ENCODE measurements around the gene CAPN11. TPM values are rescaled to one million over a fixed set of nuclear protein-coding genes. Genes with fewer than 3 reads are reported as not detected.

Gene CAPN11
- total and polyA plus RNA-seq, 9 of the 15 experiments (the other 6 are each of a cell fraction or from before 2014, with no cell fraction given) = 0.03 to 0.61 (median 0.17) TPM; not detected in 1

GRCh38 chr6:44129841-44130322 is 28.7 kb upstream of the CAPN11 start (continued):
- TF ChIP-seq, protein P1, sequence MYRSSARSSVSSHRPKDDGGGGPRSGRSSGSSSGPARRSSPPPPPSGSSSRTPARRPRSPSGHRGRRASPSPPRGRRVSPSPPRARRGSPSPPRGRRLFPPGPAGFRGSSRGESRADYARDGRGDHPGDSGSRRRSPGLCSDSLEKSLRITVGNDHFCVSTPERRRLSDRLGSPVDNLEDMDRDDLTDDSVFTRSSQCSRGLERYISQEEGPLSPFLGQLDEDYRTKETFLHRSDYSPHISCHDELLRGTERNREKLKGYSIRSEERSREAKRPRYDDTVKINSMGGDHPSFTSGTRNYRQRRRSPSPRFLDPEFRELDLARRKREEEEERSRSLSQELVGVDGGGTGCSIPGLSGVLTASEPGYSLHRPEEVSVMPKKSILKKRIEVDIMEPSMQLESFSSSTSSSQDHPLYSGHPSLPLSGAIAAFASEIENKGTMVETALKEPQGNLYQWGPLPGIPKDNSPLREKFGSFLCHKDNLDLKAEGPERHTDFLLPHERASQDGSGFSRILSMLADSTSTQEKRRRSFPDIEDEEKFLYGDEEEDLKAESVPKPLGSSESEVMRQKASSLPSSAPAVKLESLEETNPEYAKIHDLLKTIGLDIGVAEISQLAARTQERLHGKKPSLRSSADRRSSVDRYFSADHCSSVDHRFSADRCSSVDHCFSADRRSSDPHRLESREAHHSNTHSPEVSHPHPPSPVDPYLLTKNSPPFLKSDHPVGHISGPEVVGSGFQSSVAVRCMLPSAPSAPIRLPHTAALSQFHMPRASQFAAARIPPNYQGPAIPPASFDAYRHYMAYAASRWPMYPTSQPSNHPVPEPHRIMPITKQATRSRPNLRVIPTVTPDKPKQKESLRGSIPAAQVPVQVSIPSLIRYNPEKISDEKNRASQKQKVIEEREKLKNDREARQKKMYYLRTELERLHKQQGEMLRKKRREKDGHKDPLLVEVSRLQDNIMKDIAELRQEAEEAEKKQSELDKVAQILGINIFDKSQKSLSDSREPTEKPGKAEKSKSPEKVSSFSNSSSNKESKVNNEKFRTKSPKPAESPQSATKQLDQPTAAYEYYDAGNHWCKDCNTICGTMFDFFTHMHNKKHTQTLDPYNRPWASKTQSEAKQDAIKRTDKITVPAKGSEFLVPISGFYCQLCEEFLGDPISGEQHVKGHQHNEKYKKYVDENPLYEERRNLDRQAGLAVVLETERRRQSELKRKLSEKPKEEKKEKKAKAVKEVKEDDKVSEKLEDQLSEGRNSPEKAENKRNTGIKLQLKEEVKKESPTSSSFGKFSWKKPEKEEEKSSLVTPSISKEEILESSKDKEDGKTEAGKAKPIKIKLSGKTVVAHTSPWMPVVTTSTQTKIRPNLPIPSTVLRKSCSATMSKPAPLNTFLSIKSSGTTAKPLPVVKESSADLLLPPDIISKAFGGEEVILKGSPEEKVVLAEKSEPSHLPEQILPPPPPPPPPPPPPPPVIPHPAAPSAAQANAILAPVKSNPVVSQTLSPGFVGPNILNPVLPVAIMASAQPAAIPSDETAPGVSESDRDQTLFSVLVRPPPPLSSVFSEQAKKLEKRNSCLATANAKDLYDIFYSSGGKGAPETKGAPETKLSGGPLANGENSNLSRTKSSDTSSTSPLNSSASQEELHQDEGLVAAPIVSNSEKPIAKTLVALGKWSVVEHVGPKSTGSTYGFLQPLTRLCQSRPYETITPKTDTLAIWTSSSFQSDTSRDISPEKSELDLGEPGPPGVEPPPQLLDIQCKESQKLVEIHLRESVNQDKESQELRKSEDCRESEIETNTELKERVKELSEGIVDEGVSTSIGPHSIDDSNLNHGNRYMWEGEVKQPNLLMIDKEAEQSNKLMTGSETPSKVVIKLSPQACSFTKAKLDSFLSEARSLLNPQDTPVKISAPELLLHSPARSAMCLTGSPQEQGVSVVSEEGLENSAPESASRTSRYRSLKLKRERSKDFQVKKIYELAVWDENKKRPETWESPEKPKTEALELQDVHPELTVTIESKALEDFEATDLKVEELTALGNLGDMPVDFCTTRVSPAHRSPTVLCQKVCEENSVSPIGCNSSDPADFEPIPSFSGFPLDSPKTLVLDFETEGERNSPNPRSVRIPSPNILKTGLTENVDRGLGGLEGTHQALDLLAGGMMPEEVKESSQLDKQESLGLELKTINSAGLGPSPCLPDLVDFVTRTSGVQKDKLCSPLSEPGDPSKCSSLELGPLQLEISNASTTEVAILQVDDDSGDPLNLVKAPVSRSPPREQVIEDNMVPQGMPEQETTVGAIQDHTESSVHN (IDR thresholded peaks at IDR 0.05; ENCODE audit: borderline replicate concordance in 1 of 2, low read depth in 1 of 2) = no peak
- peak; percentile 24; the same call in 1 of the 2 replicates for TF ChIP-seq ZNF263 (CRISPR knock-in tag; IDR thresholded peaks at IDR 0.05; ENCODE audit: borderline replicate concordance)
- TF ChIP-seq, protein P2, sequence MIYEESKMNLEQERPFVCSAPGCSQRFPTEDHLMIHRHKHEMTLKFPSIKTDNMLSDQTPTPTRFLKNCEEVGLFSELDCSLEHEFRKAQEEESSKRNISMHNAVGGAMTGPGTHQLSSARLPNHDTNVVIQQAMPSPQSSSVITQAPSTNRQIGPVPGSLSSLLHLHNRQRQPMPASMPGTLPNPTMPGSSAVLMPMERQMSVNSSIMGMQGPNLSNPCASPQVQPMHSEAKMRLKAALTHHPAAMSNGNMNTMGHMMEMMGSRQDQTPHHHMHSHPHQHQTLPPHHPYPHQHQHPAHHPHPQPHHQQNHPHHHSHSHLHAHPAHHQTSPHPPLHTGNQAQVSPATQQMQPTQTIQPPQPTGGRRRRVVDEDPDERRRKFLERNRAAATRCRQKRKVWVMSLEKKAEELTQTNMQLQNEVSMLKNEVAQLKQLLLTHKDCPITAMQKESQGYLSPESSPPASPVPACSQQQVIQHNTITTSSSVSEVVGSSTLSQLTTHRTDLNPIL (CRISPR knock-in tag; IDR thresholded peaks at IDR 0.05) = no peak
- TF ChIP-seq PTBP1 (IDR thresholded peaks at IDR 0.05; ENCODE audit: low read depth, low read length) = peak; percentile 78
- TF ChIP-seq JUND (IDR thresholded peaks at IDR 0.05; ENCODE audit: borderline replicate concordance, low read depth, low read length) = peak; percentile 55; the same call in 1 of the 2 replicates
- peak; percentile 67; the same call in 1 of the 3 replicates for TF ChIP-seq JUND (tag; IDR thresholded peaks at IDR 0.05; ENCODE audit: borderline replicate concordance, low read depth, low read length)
- no peak for TF ChIP-seq CBX8 (IDR thresholded peaks at IDR 0.05; ENCODE audit: borderline replicate concordance, extremely low read depth, low read depth, low read length, poor library complexity, severe bottlenecking)
- TF ChIP-seq RCOR1 (IDR thresholded peaks at IDR 0.05; ENCODE audit: borderline replicate concordance in 1 of 2, low read depth in 2 of 2, low read length in 2 of 2) = peak; percentile 69 to 71; a peak in 2 of 4 replicates
- peak; percentile 84 for TF ChIP-seq NFIC (IDR thresholded peaks at IDR 0.05)
- TF ChIP-seq, protein P3, sequence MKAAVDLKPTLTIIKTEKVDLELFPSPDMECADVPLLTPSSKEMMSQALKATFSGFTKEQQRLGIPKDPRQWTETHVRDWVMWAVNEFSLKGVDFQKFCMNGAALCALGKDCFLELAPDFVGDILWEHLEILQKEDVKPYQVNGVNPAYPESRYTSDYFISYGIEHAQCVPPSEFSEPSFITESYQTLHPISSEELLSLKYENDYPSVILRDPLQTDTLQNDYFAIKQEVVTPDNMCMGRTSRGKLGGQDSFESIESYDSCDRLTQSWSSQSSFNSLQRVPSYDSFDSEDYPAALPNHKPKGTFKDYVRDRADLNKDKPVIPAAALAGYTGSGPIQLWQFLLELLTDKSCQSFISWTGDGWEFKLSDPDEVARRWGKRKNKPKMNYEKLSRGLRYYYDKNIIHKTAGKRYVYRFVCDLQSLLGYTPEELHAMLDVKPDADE (conservative IDR thresholded peaks at IDR 0.05; ENCODE audit: control insufficient read depth, low read depth, low read length) = 0 out of 2 replicates have a peak, but pooled peaks have one; percentile 30
- TF ChIP-seq ZMIZ1 (IDR thresholded peaks at IDR 0.05; ENCODE audit: low read depth in 2 of 2, low read length in 2 of 2) = peak in 1 of 2 experiments; percentile 45; a peak in 1 of 4 replicates

Data from K562 (cell line).